HepG2 (cell line): ENCODE measurements around the gene DPP7. TPM values are rescaled to one million over a fixed set of nuclear protein-coding genes. Genes with fewer than 3 reads are reported as not detected.

Source experiments
- ATAC-seq: fragments of 200-7000 bp; cut with Tn5 transposase; 3 replicates; pipeline ENCODE4 v1.9.1; 2020; ENCODE audit warnings: mild to moderate bottlenecking, moderate library complexity
- BruUV-seq: library from RNA; stranded (reverse); fragments of 400-500 nt; replicated peaks from 2 replicates; lab custom pipeline; 2021; lab: Mats Ljungman, UMichigan
- CTCF ChIA-PET: fragments of 300-600 bp; formaldehyde crosslinking; extraction: SDS; loops from one replicate; lab custom pipeline; 2021; ENCODE audit warnings: low total read pairs, inconsistent platforms, low intra/inter-chr PET ratio; lab: Yijun Ruan, JAX
- POLR2A ChIA-PET: fragments of 350-600 bp; sonication (Branson Sonifier 250); formaldehyde crosslinking; loops from one replicate; lab custom pipeline; 2020; ENCODE audit warnings: antibody characterized with exemption, inconsistent platforms; lab: Yijun Ruan, JAX
- DNase-seq: peaks from one replicate; pipeline ENCODE4 v3.0.0-alpha.2; 2015; ENCODE audit warnings: low spot score
- FAIRE-seq: peaks from 3 replicates; lab custom pipeline; 2011; peaks lifted over from hg19 to GRCh38; lab: Jason Lieb, UNC
- H2AFZ ChIP-seq: one replicate; pipeline ENCODE4 v1.6.1; 2011; ENCODE audit warnings: low read length, inconsistent platforms
- H3K27ac ChIP-seq: fragments of 300-600 bp; 3 replicates; pipeline ENCODE4 v1.8.0; 2011; ENCODE audit warnings: mixed run types, mild to moderate bottlenecking, mixed read lengths, low read length, inconsistent platforms; ENCODE audit not compliant: insufficient read depth; ENCODE audit errors: extremely low read length
- H3K27me3 ChIP-seq, 2 experiments: fragments of 200-600 bp in 1 of 2; 2 replicates in 1 of 2; 3 replicates in 1 of 2; pipeline versions ENCODE4 v1.6.0 to v1.8.0; 2011; ENCODE audit warnings: low read length in 2 of 2, mild to moderate bottlenecking in 2 of 2, moderate library complexity in 2 of 2, inconsistent platforms in 1 of 2; ENCODE audit not compliant: insufficient read depth in 2 of 2, control insufficient read depth in 1 of 2
- H3K36me3 ChIP-seq, 2 experiments: fragments of 200-600 bp in 1 of 2; replicated peaks in 1 of 2; 2 replicates in 1 of 2; 3 replicates in 1 of 2; pipeline versions ENCODE4 v1.5.1 to v1.8.0; 2011; ENCODE audit warnings: low read length in 2 of 2, inconsistent platforms in 1 of 2; ENCODE audit not compliant: insufficient read depth in 2 of 2, control insufficient read depth in 1 of 2
- H3K4me1 ChIP-seq: 2 replicates; pipeline ENCODE4 v1.5.1; 2012; ENCODE audit warnings: low read length, inconsistent platforms; ENCODE audit not compliant: insufficient read depth
- H3K4me2 ChIP-seq: 2 replicates; pipeline ENCODE4 v1.6.0; 2011; ENCODE audit warnings: low read depth, low read length, inconsistent platforms
- H3K4me3 ChIP-seq, 3 experiments: fragments of 200-600 bp in 1 of 3; sonication (generic), shearing (Covaris generic) in 1 of 3; replicated peaks in 1 of 3; 2 replicates each; pipeline ENCODE4 v1.5.1; 2011 to 2016; ENCODE audit warnings: low read length in 3 of 3, inconsistent platforms in 2 of 3, low read depth in 2 of 3, mild to moderate bottlenecking in 2 of 3, control low read depth in 1 of 3, mixed read lengths in 1 of 3; ENCODE audit not compliant: insufficient read depth in 1 of 3
- H3K79me2 ChIP-seq: one replicate; pipeline ENCODE4 v1.6.1; 2011; ENCODE audit warnings: low read length, inconsistent platforms; ENCODE audit not compliant: insufficient read depth
- H3K9ac ChIP-seq: 2 replicates; pipeline ENCODE4 v1.6.0; 2011; ENCODE audit warnings: mild to moderate bottlenecking, low read depth, low read length, inconsistent platforms; ENCODE audit not compliant: insufficient read depth
- H3K9me3 ChIP-seq: 2 replicates; pipeline ENCODE4 v1.5.1; 2012; ENCODE audit warnings: mild to moderate bottlenecking, low read length
- H4K20me1 ChIP-seq: 2 replicates; pipeline ENCODE4 v1.6.0; 2011; ENCODE audit warnings: inconsistent platforms, mild to moderate bottlenecking, low read length, moderate library complexity; ENCODE audit not compliant: insufficient read depth
- AFF4 ChIP-seq: sonication (generic); formaldehyde crosslinking; IDR thresholded peaks from 2 replicates; pipeline ENCODE4 v1.4.0; 2020; ENCODE audit warnings: missing genetic modification reagents
- CENPBD1 ChIP-seq: sonication (generic); formaldehyde crosslinking; IDR thresholded peaks from 2 replicates; pipeline ENCODE4 v1.8.0; 2022; ENCODE audit warnings: missing genetic modification reagents, low read depth, mild to moderate bottlenecking, borderline replicate concordance
- CERS6 ChIP-seq: sonication (generic); formaldehyde crosslinking; IDR thresholded peaks from 2 replicates; pipeline ENCODE4 v1.5.0; 2020; ENCODE audit warnings: missing genetic modification reagents
- GATAD2A ChIP-seq: IDR thresholded peaks from 2 replicates; pipeline ENCODE4 v1.6.1; 2016
- MED13 ChIP-seq: sonication (generic); formaldehyde crosslinking; IDR thresholded peaks from 2 replicates; pipeline ENCODE4 v1.5.0; 2020; ENCODE audit warnings: missing genetic modification reagents
- NBN ChIP-seq: fragments of 450-650 bp; conservative IDR thresholded peaks from 2 replicates; pipeline ENCODE4 v1.6.1; 2017
- NONO ChIP-seq, 2 experiments: fragments of 450-650 bp in 1 of 2; sonication (generic) in 1 of 2; formaldehyde crosslinking in 1 of 2; IDR thresholded peaks in 1 of 2; conservative IDR thresholded peaks in 1 of 2; 2 replicates each; pipeline versions ENCODE4 v1.6.1 to v1.8.0; 2017 to 2022; ENCODE audit warnings: mild to moderate bottlenecking in 1 of 2, missing genetic modification reagents in 1 of 2, moderate library complexity in 1 of 2
- PCBP1 ChIP-seq: fragments of 200-400 bp; formaldehyde crosslinking; IDR thresholded peaks from 2 replicates; pipeline ENCODE4 v1.6.1; 2017; ENCODE audit warnings: mild to moderate bottlenecking, low read depth, low read length, borderline replicate concordance
- REST ChIP-seq, 2 experiments: IDR thresholded peaks; 2 replicates each; pipeline ENCODE4 v1.6.1; 2011 to 2012; ENCODE audit warnings: low read length in 2 of 2, borderline replicate concordance in 1 of 2, low read depth in 1 of 2, mild to moderate bottlenecking in 1 of 2, moderate library complexity in 1 of 2
- SMARCC2 ChIP-seq: fragments of 450-650 bp; IDR thresholded peaks from 2 replicates; pipeline ENCODE4 v1.6.1; 2017; ENCODE audit warnings: antibody characterized with exemption, mild to moderate bottlenecking
- TIGD3 ChIP-seq: sonication (generic); formaldehyde crosslinking; IDR thresholded peaks from 2 replicates; pipeline ENCODE4 v1.5.1; 2020; ENCODE audit warnings: mild to moderate bottlenecking, missing genetic modification reagents, borderline replicate concordance
- U2AF2 ChIP-seq: fragments of 200-400 bp; formaldehyde crosslinking; IDR thresholded peaks from 2 replicates; pipeline ENCODE4 v1.6.1; 2017; ENCODE audit warnings: low read depth, mild to moderate bottlenecking, low read length
- ZNF430 ChIP-seq: sonication (generic); formaldehyde crosslinking; IDR thresholded peaks from 2 replicates; pipeline ENCODE4 v1.9.0; 2021; ENCODE audit warnings: mild to moderate bottlenecking, missing genetic modification reagents
- ZNF441 ChIP-seq: sonication (generic); formaldehyde crosslinking; IDR thresholded peaks from 2 replicates; pipeline ENCODE4 v1.7.0; 2021; ENCODE audit warnings: missing genetic modification reagents, borderline replicate concordance
- WGBS: methylation state at CpG from one replicate; pipeline ENCODE4 v1.1.6; 2017; ENCODE audit warnings: low lambda C conversion rate; 5-methylcytosine and 5-hydroxymethylcytosine counted together
- in situ Hi-C: cut with HindIII; loops from 2 replicates; pipeline ENCODE4 v1.10.0; 2017; ENCODE audit warnings: low pct_unique_long_range_greater_than_20kb; ENCODE audit not compliant: extremely low pct_ligation_motif_present
- intact Hi-C: fragments of 100-400 bp; cut with micrococcal nuclease; formaldehyde crosslinking; loops from one replicate; pipeline ENCODE4 v1.10.0; 2022; ENCODE audit not compliant: unreplicated experiment
- polyA plus RNA-seq, 8 experiments: library from polyadenylated mRNA; depleted of rRNA in 3 of 8; stranded (reverse) in 7 of 8; unstranded in 1 of 8; fragments of >200 nt; fragmentation: Illumina TruSeq in 4 of 8; extraction: Trizol in 4 of 8; gene quantifications; 2 replicates each; pipeline versions ENCODE4 v1.2.1 to v1.2.3, GENCODE V29; 2011 to 2016; ENCODE audit warnings: low read depth in 4 of 8, missing spikeins in 1 of 8, mixed read lengths in 1 of 8; ENCODE audit not compliant: insufficient read depth in 1 of 8
- total RNA-seq, 5 experiments: library from RNA; depleted of rRNA; stranded (reverse); fragments of >200 nt; fragmentation: Illumina TruSeq; extraction: Trizol; gene quantifications; 2 replicates each; pipeline ENCODE4 v1.2.3, GENCODE V29; 2016; ENCODE audit warnings: low read depth in 1 of 5

DPP7 gene
- total and polyA plus RNA-seq, 2 of the 13 experiments (the other 11 are each of a cell fraction or from before 2014, with no cell fraction given) = 1.2 to 4.5 TPM

GRCh38 chr9:137148242-137148641 is 33.7 kb upstream of the DPP7 start:
- whole genome bisulfite sequencing = 20% methylated on average over 12 of the region's 27 CpGs
- Histone ChIP-seq H3K79me2 (no peaks in the 10 kb centered on the region), H3K4me2 (no peak overlapping the region), H3K4me3 (no peak overlapping the region), H3K36me3 (no peaks in the 10 kb centered on the region), H2AFZ (no peak overlapping the region), H3K27ac (no peak overlapping the region), H3K9me3 (no peaks in the 10 kb centered on the region), H3K9ac (no peak overlapping the region), H4K20me1 (no peaks in the 10 kb centered on the region), H3K4me1 (peaks cover 30% of the 10 kb centered on the region), H3K27me3 (peaks cover 8 to 47% of the 10 kb centered on the region in 2 experiments; a peak in 4 of 5 replicates)
- intact Hi-C loops = no loop called here
- POLR2A ChIA-PET = no interaction called here
- CTCF ChIA-PET = no interaction called here
- DNase-seq (no peak), FAIRE-seq (no peak), ATAC-seq (peak; percentile 10; the same call in 1 of the 3 replicates)
- no TSS peak for BruUV-seq
- in situ Hi-C loops = no loop called here
- TF ChIP-seq GATAD2A (CRISPR knock-in tag) (no peak), SMARCC2 (no peak), U2AF2 (no peak), PCBP1 (no peak), TIGD3 (CRISPR knock-in tag) (no peak), CERS6 (no peak), MED13 (CRISPR knock-in tag) (no peak), NBN (no peak), CENPBD1 (CRISPR knock-in tag) (no peak), ZNF430 (CRISPR knock-in tag) (no peak), AFF4 (CRISPR knock-in tag) (no peak), REST (IDR thresholded peaks at IDR 0.05; ENCODE audit: borderline replicate concordance in 1 of 2, low read depth in 1 of 2, low read length in 2 of 2) (no peak), ZNF441 (CRISPR knock-in tag) (no peak), NONO (IDR thresholded peaks at IDR 0.05) (no peak), NONO (CRISPR knock-in tag; conservative IDR thresholded peaks at IDR 0.05) (no peak)
